Tibial artery (tissue), 4 donors: ENCODE measurements around the gene CDKN2B-AS1.
"Not testable (repeated sequence)": the region's sequence is repeated elsewhere in the genome, so short reads cannot be mapped to it uniquely, and the experiment has no call there.

Source experiments
- DNase-seq, 2 donors: peaks; one replicate each; pipeline ENCODE4 v3.0.0-alpha.2; 2019
- H3K27ac ChIP-seq, 2 donors: fragments of 200-600 bp; sonication (generic) in 1 of 2; 1 replicate in 1 of 2; 2 replicates in 1 of 2; pipeline ENCODE4 v1.5.1; 2018 to 2019; ENCODE audit warnings: mild to moderate bottlenecking in 1 of 2
- H3K27me3 ChIP-seq, 2 donors: fragments of 200-600 bp; sonication (generic) in 1 of 2; one replicate each; pipeline versions ENCODE4 v1.5.1 to v1.6.0; 2016 to 2019
- H3K36me3 ChIP-seq, 3 donors: fragments of 200-600 bp; sonication (generic) in 2 of 3; one replicate each; pipeline ENCODE4 v1.5.1; 2016 to 2019; ENCODE audit warnings: mild to moderate bottlenecking in 2 of 3
- H3K4me1 ChIP-seq, 4 donors: fragments of 200-600 bp; sonication (generic) in 2 of 4; 1 replicate in 3 of 4; 2 replicates in 1 of 4; pipeline ENCODE4 v1.5.1; 2016 to 2019
- H3K4me3 ChIP-seq, 2 donors: fragments of 200-600 bp; sonication (generic) in 1 of 2; 1 replicate in 1 of 2; 2 replicates in 1 of 2; pipeline ENCODE4 v1.5.1; 2018 to 2019; ENCODE audit warnings: mild to moderate bottlenecking in 2 of 2
- H3K9me3 ChIP-seq, 3 donors: fragments of 200-600 bp; sonication (generic) in 1 of 3; one replicate each; pipeline ENCODE4 v1.5.1; 2016 to 2019
- intact Hi-C: fragments of 100-400 bp; cut with DNase I; formaldehyde crosslinking; loops from one replicate; pipeline ENCODE4 v1.15.0; 2023; ENCODE audit warnings: low total_unique reads
- TF ChIP-seq, protein P1 (sequence below), 2 experiments: fragments of 200-600 bp in 1 of 2; fragments of 450-650 bp in 1 of 2; IDR thresholded peaks; one replicate each; pipeline ENCODE4 v1.5.1; 2017 to 2019; ENCODE audit warnings: antibody characterized with exemption in 2 of 2, mild to moderate bottlenecking in 1 of 2, moderate library complexity in 1 of 2

The CDKN2B-AS1 gene

DNA sequence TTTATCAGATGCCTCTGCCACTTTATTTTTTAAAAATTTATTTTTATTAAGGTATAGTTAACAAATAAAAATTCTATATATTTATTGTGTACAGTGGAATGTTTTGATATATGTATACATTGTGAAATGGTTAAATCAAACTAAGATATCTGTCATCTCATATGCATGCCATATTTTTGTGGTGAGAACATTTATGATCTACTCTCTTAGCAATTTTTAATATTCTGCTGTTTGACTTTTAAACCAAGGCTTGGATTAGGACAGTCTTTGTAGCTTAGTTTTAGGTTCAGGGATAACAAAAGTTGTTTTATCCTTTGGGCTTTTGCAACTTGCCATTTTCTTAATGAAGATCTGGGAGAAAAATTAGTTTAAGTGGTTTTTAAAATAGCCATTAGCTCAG, 60.5 kb downstream of the CDKN2B-AS1 start:
- no peaks in the 10 kb centered on the region for H3K27me3 ChIP-seq
- H3K4me1 ChIP-seq = no peaks in the 10 kb centered on the region
- no peak overlapping the region for H3K27ac ChIP-seq
- no peak for DNase-seq
- intact Hi-C loops = no loop called here
- no peak overlapping the region for H3K4me3 ChIP-seq
- H3K36me3 ChIP-seq = no peaks in the 10 kb centered on the region
- no peaks in the 10 kb centered on the region for H3K9me3 ChIP-seq
- TF ChIP-seq, protein P1, sequence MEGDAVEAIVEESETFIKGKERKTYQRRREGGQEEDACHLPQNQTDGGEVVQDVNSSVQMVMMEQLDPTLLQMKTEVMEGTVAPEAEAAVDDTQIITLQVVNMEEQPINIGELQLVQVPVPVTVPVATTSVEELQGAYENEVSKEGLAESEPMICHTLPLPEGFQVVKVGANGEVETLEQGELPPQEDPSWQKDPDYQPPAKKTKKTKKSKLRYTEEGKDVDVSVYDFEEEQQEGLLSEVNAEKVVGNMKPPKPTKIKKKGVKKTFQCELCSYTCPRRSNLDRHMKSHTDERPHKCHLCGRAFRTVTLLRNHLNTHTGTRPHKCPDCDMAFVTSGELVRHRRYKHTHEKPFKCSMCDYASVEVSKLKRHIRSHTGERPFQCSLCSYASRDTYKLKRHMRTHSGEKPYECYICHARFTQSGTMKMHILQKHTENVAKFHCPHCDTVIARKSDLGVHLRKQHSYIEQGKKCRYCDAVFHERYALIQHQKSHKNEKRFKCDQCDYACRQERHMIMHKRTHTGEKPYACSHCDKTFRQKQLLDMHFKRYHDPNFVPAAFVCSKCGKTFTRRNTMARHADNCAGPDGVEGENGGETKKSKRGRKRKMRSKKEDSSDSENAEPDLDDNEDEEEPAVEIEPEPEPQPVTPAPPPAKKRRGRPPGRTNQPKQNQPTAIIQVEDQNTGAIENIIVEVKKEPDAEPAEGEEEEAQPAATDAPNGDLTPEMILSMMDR (IDR thresholded peaks at IDR 0.05) = no peak

DNA sequence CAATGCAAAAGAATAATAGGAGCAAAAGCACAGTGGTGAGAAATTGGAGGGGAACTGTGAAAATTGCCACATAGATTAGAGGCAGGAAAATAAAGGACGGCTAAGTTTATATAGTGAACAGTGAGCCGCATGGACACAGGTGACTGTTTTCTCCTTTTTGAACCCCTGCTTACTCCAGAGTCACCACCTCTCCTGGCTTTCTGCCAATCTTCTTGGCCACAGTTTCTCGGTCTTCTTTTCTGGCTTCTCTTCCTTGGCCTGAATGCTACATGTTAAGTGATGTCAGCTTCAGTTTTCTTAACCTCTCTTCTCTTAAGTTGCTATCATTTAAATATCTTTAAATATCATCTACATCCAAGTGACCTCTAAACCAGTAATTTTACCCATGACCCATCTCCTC, 61.8 kb downstream of the CDKN2B-AS1 start:
- DNase-seq = no peak
- Histone ChIP-seq H3K4me3 (no peak overlapping the region), H3K27me3 (no peaks in the 10 kb centered on the region), H3K9me3 (no peaks in the 10 kb centered on the region), H3K36me3 (no peaks in the 10 kb centered on the region), H3K27ac (no peak overlapping the region), H3K4me1 (no peaks in the 10 kb centered on the region)
- intact Hi-C loops = no loop called here
- TF ChIP-seq, protein P1 (IDR thresholded peaks at IDR 0.05) = no peak

DNA sequence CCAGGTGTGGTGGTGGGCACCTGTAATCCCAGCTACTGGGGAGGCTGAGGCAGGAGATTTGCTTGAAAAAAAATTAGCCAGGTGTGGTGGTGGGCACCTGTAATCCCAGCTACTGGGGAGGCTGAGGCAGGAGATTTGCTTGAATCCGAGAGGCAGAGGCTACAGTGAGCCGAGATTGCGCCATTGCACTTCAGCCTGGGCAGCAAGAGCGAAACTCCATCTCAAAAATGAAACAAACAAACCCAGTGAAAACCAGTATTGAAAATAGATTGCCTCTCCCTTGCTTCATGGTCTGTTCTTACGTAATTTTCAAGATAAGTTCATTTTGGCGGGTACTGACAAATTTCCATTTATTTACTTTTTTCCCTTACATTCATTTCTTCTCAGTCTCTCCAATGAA, 63.4 kb downstream of the CDKN2B-AS1 start:
- intact Hi-C loops, H3K9me3 ChIP-seq, H3K4me1 ChIP-seq, H3K4me3 ChIP-seq, DNase-seq, H3K36me3 ChIP-seq, H3K27ac ChIP-seq, H3K27me3 ChIP-seq: not testable (repeated sequence)

DNA sequence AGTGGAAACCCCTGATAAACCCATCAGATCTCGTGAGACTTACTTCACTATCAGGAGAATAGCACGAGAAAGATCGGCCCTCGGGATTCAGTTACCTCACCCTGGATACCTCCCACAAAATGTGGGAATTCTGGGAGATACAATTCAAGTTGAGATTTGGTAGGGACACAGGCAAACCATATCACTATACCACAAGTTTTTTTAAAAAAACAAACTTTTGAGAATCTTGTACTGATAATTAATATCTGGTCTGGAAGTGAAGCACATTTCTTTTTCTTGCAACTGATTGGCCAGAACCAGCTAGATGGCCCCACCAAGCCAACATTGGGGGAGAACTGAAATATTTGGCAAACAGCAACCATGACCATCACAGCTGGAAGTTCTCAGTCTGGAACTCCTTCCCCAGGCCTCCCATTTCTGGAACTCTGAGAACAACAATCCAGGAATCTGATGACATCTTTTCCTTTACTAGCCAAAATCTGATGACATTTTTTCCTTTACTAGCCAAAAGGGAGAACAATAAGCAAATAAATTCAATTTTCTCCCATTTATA, 66.3 kb downstream of the CDKN2B-AS1 start:
- intact Hi-C loops = no loop called here
- Histone ChIP-seq H3K4me1 (no peaks in the 10 kb centered on the region), H3K27ac (no peak overlapping the region), H3K36me3 (no peaks in the 10 kb centered on the region), H3K27me3 (no peaks in the 10 kb centered on the region), H3K9me3 (no peaks in the 10 kb centered on the region), H3K4me3 (no peak overlapping the region)
- TF ChIP-seq, protein P1 (IDR thresholded peaks at IDR 0.05) = no peak
- DNase-seq = no peak

DNA sequence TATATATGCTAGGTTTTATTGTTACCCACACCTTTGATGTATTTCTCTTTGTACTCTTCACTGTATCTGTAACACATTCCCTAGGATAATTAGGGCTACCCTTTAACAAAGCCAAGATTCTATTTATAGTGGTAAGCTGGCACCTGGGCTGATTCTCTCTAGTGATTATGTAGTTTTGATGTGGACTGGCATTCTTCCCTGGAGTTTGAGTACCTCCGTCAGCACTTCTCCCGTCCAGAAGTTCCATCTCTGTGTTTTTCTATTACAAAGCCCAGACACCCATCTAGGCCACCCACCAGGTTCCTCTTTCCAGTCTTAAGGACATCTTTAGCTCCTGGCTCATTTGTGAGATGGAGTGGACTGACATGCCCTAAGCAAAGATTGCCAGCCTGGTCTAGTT, 70.4 kb downstream of the CDKN2B-AS1 start:
- TF ChIP-seq, protein P1 (IDR thresholded peaks at IDR 0.05) = no peak
- intact Hi-C loops = no loop called here
- DNase-seq = no peak

DNA sequence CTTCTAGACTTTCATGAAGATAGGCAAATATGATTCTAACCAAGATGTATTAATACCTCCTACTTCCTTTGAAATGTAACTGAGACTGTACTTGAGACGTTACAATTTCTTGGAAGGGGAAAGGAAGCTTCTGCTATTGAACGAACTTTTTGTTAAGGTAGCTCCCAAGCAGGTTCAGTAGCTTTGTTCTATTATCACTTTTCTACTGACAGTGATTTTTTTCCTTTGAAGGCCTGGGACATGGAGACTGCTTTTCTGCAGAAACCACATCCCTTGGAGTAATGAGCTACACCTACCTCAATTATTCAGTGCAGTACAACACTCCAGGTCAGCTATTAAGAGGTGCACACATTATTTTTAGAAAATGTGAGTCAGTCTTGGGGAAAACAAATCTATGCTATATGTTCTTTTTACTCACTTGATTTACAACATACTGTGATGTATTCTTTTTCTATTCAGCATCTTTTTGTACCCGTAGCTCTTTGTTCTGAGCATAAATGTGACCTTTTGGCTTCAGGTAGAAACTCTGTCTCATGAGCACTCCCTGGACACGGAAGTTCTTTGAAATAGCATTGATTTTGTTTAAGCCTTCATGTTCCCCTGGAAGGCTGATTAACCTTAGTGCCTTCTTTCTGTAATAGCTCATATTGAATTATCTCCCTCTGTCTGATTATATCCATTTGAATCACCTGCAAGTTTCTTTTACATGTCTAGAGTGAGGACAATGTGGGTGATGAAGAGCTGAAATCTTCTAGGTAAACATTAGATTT, 71.0 kb downstream of the CDKN2B-AS1 start:
- no peaks in the 10 kb centered on the region for H3K4me1 ChIP-seq
- H3K9me3 ChIP-seq = no peaks in the 10 kb centered on the region
- no peak overlapping the region for H3K27ac ChIP-seq
- no peak for DNase-seq
- no peaks in the 10 kb centered on the region for H3K27me3 ChIP-seq
- intact Hi-C loops = no loop called here
- H3K36me3 ChIP-seq = no peaks in the 10 kb centered on the region
- no peak overlapping the region for H3K4me3 ChIP-seq
- TF ChIP-seq, protein P1 (IDR thresholded peaks at IDR 0.05) = no peak

More for the DNA sequence above, 70.4 kb downstream of the CDKN2B-AS1 start:
- no peaks in the 10 kb centered on the region for H3K27me3 ChIP-seq
- H3K9me3 ChIP-seq = no peaks in the 10 kb centered on the region
- H3K4me3 ChIP-seq = no peak overlapping the region
- H3K36me3 ChIP-seq = no peaks in the 10 kb centered on the region
- H3K27ac ChIP-seq = no peak overlapping the region
- no peaks in the 10 kb centered on the region for H3K4me1 ChIP-seq
